IMR-90 (cell line): ENCODE data around the gene RTEL1. TPM values are rescaled to one million over a fixed set of nuclear protein-coding genes. Genes with fewer than 3 reads are reported as not detected.

Experiments used
- ATAC-seq: fragments of 200-7000 bp; cut with Tn5 transposase; 2 replicates; pipeline ENCODE4 v1.9.1; 2020; ENCODE audit warnings: low read depth, mild to moderate bottlenecking, moderate library complexity
- BruUV-seq: library from RNA; stranded (reverse); fragments of 400-500 nt; replicated peaks from 2 replicates; lab custom pipeline; 2021; lab: Mats Ljungman, UMichigan
- CTCF ChIA-PET: fragments of 300-600 bp; formaldehyde crosslinking; extraction: SDS; loops from one replicate; lab custom pipeline; 2021; ENCODE audit warnings: antibody characterized with exemption; lab: Yijun Ruan, JAX
- POLR2A ChIA-PET: fragments of 300-600 bp; sonication (Branson Sonifier 250); formaldehyde crosslinking; loops from one replicate; lab custom pipeline; 2022; ENCODE audit warnings: antibody characterized with exemption; ENCODE audit not compliant: unreplicated experiment; lab: Charles Lee
- DNase-seq: peaks from one replicate; pipeline ENCODE4 v3.0.0; 2013
- H2AFZ ChIP-seq: replicated peaks from 2 replicates; pipeline ENCODE3; 2013; ENCODE audit warnings: low read length, mild to moderate bottlenecking; ENCODE audit not compliant: poor library complexity
- H2AK5ac ChIP-seq: 2 replicates; pipeline ENCODE4 v1.6.1; 2013; ENCODE audit warnings: low read depth, low read length, inconsistent platforms
- H2AK9ac ChIP-seq: replicated peaks from 2 replicates; pipeline ENCODE3; 2013; ENCODE audit warnings: mild to moderate bottlenecking, low read depth, low read length, moderate library complexity; ENCODE audit not compliant: poor library complexity
- H2BK120ac ChIP-seq: 2 replicates; pipeline ENCODE4 v1.6.1; 2013; ENCODE audit warnings: low read depth, low read length, inconsistent platforms
- H2BK15ac ChIP-seq: 3 replicates; pipeline ENCODE4 v1.6.1; 2013; ENCODE audit warnings: low read depth, low read length, inconsistent platforms
- H2BK20ac ChIP-seq: 2 replicates; pipeline ENCODE4 v1.6.1; 2013; ENCODE audit warnings: low read depth, mild to moderate bottlenecking, inconsistent platforms, low read length, moderate library complexity
- H2BK5ac ChIP-seq: 2 replicates; pipeline ENCODE4 v1.6.1; 2013; ENCODE audit warnings: mild to moderate bottlenecking, low read depth, low read length, inconsistent platforms; ENCODE audit not compliant: poor library complexity, severe bottlenecking
- H3K14ac ChIP-seq: replicated peaks from 2 replicates; pipeline ENCODE4 v1.6.1; 2013; ENCODE audit warnings: low read depth, low read length, inconsistent platforms
- H3K18ac ChIP-seq: 2 replicates; pipeline ENCODE4 v1.6.1; 2013; ENCODE audit warnings: low read depth, low read length, control low read depth
- H3K23ac ChIP-seq: 2 replicates; pipeline ENCODE4 v1.6.1; 2013; ENCODE audit warnings: low read depth, low read length, inconsistent platforms
- H3K27ac ChIP-seq: 2 replicates; pipeline ENCODE4 v1.5.1; 2013; ENCODE audit warnings: mild to moderate bottlenecking, control low read depth, low read length; ENCODE audit not compliant: insufficient read depth
- H3K27me3 ChIP-seq: 2 replicates; pipeline ENCODE4 v1.6.1; 2013; ENCODE audit warnings: low read length; ENCODE audit not compliant: control insufficient read depth, insufficient read depth
- H3K36me3 ChIP-seq: 2 replicates; pipeline ENCODE4 v1.6.1; 2013; ENCODE audit warnings: low read length, mixed read lengths; ENCODE audit not compliant: control insufficient read depth, insufficient read depth
- H3K4ac ChIP-seq: 2 replicates; pipeline ENCODE4 v1.6.1; 2013; ENCODE audit warnings: low read depth, low read length, inconsistent platforms
- H3K4me1 ChIP-seq: 2 replicates; pipeline ENCODE4 v1.6.1; 2013; ENCODE audit warnings: low read length, mixed read lengths; ENCODE audit not compliant: control insufficient read depth, insufficient read depth
- H3K4me2 ChIP-seq: 2 replicates; pipeline ENCODE4 v1.6.1; 2013; ENCODE audit warnings: low read depth, mild to moderate bottlenecking, control low read depth, low read length, moderate library complexity
- H3K4me3 ChIP-seq: 2 replicates; pipeline ENCODE4 v1.5.1; 2013; ENCODE audit warnings: low read depth, mild to moderate bottlenecking, control low read depth, low read length, moderate library complexity; ENCODE audit not compliant: insufficient read depth
- H3K56ac ChIP-seq: 2 replicates; pipeline ENCODE4 v1.6.1; 2013; ENCODE audit warnings: low read length, inconsistent platforms; ENCODE audit not compliant: insufficient read depth; ENCODE audit errors: extremely low read depth
- H3K79me1 ChIP-seq, 2 experiments: 2 replicates each; pipeline ENCODE4 v1.6.1; 2013; ENCODE audit warnings: low read length in 2 of 2, inconsistent platforms in 1 of 2, low read depth in 1 of 2
- H3K9ac ChIP-seq: 2 replicates; pipeline ENCODE4 v1.6.1; 2013; ENCODE audit warnings: low read depth, low read length, control low read depth
- H3K9me1 ChIP-seq: 2 replicates; pipeline ENCODE4 v1.6.1; 2013; ENCODE audit warnings: low read length, inconsistent platforms; ENCODE audit not compliant: insufficient read depth
- H3K9me3 ChIP-seq: 2 replicates; pipeline ENCODE4 v1.6.1; 2013; ENCODE audit warnings: low read length; ENCODE audit not compliant: control insufficient read depth, insufficient read depth
- H4K20me1 ChIP-seq: 2 replicates; pipeline ENCODE4 v1.6.1; 2013; ENCODE audit warnings: low read length, inconsistent platforms; ENCODE audit not compliant: insufficient read depth
- H4K5ac ChIP-seq: 2 replicates; pipeline ENCODE4 v1.6.1; 2013; ENCODE audit warnings: mild to moderate bottlenecking, low read depth, low read length, control low read depth
- H4K8ac ChIP-seq, 2 experiments: 2 replicates each; pipeline ENCODE4 v1.6.1; 2013; ENCODE audit warnings: low read depth in 2 of 2, low read length in 2 of 2, control low read depth in 1 of 2, inconsistent platforms in 1 of 2
- H4K91ac ChIP-seq: 2 replicates; pipeline ENCODE4 v1.6.1; 2013; ENCODE audit warnings: low read depth, low read length, inconsistent platforms; ENCODE audit not compliant: insufficient read depth
- BHLHE40 ChIP-seq: fragments of 150-350 bp; IDR thresholded peaks from 2 replicates; pipeline ENCODE4 v1.6.1; 2016; ENCODE audit warnings: mild to moderate bottlenecking, low read depth, low read length
- CEBPB ChIP-seq: IDR thresholded peaks from 2 replicates; pipeline ENCODE4 v1.6.1; 2012; ENCODE audit warnings: low read depth, low read length, improper control_type of control experiment
- CHD1 ChIP-seq: IDR thresholded peaks from 2 replicates; pipeline ENCODE4 v1.6.1; 2012; ENCODE audit warnings: low read depth, low read length, improper control_type of control experiment
- MAFK ChIP-seq: IDR thresholded peaks from 2 replicates; pipeline ENCODE4 v1.6.1; 2012; ENCODE audit warnings: low read depth, low read length, improper control_type of control experiment
- MAZ ChIP-seq: IDR thresholded peaks from 2 replicates; pipeline ENCODE4 v1.6.1; 2012; ENCODE audit warnings: low read depth, mild to moderate bottlenecking, low read length, improper control_type of control experiment, moderate library complexity, borderline replicate concordance
- MXI1 ChIP-seq: IDR thresholded peaks from 2 replicates; pipeline ENCODE4 v1.6.1; 2012; ENCODE audit warnings: low read depth, mild to moderate bottlenecking, low read length, moderate library complexity, borderline replicate concordance
- NFE2L2 ChIP-seq: fragments of 150-350 bp; IDR thresholded peaks from 2 replicates; pipeline ENCODE4 v1.6.1; 2016; ENCODE audit warnings: low read depth, mild to moderate bottlenecking, low read length
- POLR2A ChIP-seq: IDR thresholded peaks from 2 replicates; pipeline ENCODE4 v1.6.1; 2012; ENCODE audit warnings: mild to moderate bottlenecking, low read depth, low read length
- RCOR1 ChIP-seq: IDR thresholded peaks from 2 replicates; pipeline ENCODE4 v1.6.1; 2012; ENCODE audit warnings: mild to moderate bottlenecking, low read length, improper control_type of control experiment; ENCODE audit not compliant: insufficient replicate concordance
- RFX5 ChIP-seq: IDR thresholded peaks from 2 replicates; pipeline ENCODE4 v1.8.0; 2012; ENCODE audit warnings: low read depth, mild to moderate bottlenecking, low read length, moderate library complexity
- SMC3 ChIP-seq: fragments of 150-350 bp; IDR thresholded peaks from 2 replicates; pipeline ENCODE4 v1.6.1; 2016; ENCODE audit warnings: low read depth, mild to moderate bottlenecking, antibody characterized with exemption, low read length, moderate library complexity
- WGBS, 2 experiments: methylation state at CpG; one replicate each; pipeline versions ENCODE4 v1.1.5 to v1.1.7; 2013; ENCODE audit warnings: missing lambda C conversion rate in 2 of 2; ENCODE audit not compliant: insufficient read length in 1 of 2; ENCODE audit errors: extremely low coverage in 2 of 2; 5-methylcytosine and 5-hydroxymethylcytosine counted together
- dilution Hi-C: fragments of 300-500 bp; cut with HindIII; formaldehyde crosslinking; loops from one replicate; pipeline ENCODE4 v1.14.3; 2018; ENCODE audit warnings: low sequenced_read_pairs; ENCODE audit not compliant: unreplicated experiment
- in situ Hi-C: fragments of 300-500 bp; cut with MboI; formaldehyde crosslinking; loops from 3 replicates; pipeline ENCODE4 v1.14.3; 2019; ENCODE audit warnings: low sequenced_read_pairs, inconsistent platforms, mixed read lengths
- intact Hi-C: fragments of 100-400 bp; cut with micrococcal nuclease; formaldehyde crosslinking; loops from 2 replicates; pipeline ENCODE4 v1.10.0; 2022
- polyA plus RNA-seq, 3 experiments: library from polyadenylated mRNA; depleted of rRNA; stranded (reverse); fragments of >200 nt; gene quantifications; 2 replicates each; pipeline ENCODE4 v1.2.3, GENCODE V29; 2012; ENCODE audit warnings: low replicate concordance in 1 of 3
- total RNA-seq: library from RNA; depleted of rRNA; stranded (reverse); fragments of >200 nt; gene quantifications from 2 replicates; pipeline ENCODE4 v1.2.3, GENCODE V29; 2012
- TF ChIP-seq, protein P1 (sequence below): conservative IDR thresholded peaks from 2 replicates; pipeline ENCODE4 v1.5.1; 2012; ENCODE audit warnings: mild to moderate bottlenecking, low read depth, low read length, improper control_type of control experiment

Gene RTEL1
- total and polyA plus RNA-seq, 2 of the 4 experiments (the other 2 are of a cell fraction), result 14.7 to 18.8 TPM

DNA sequence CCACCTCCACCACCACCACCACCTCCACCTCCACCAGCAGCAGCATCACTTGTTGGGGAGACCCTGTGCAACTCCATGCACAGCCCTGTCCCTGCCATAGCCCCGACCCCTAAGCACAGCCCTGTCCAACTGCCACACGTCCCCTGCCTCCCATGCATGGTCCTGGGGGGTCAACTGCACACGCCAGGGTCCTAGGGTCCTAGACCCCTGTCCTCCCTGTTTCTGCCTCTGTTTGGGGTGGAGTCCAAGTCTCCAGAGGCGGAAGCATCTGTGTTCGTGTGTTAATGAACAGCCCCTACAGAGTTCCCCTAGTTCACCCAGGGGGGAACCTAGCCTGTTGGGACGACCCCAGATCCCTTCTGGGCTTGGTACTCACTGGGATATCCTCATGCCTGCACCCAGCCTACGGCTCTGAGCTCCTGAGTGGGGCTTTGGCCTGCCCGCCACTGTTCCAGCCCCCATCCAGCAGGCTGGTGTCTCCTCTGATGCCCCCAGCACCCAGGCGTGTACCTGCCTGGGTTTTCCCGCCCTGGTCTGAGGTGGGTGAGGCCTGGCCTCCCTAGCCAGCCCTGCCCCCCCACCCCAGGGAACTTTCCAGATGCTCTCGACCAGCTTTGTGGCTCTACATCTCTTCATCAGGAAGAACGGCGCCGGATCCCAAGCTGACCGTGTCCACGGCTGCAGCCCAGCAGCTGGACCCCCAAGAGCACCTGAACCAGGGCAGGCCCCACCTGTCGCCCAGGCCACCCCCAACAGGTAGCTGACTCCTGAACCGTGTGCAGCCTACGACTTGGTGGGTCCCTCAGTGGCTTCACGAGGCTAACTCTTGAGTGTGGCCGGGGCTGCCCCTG lies 35.8 kb downstream of the RTEL1 start (continued):
- TF ChIP-seq RCOR1 (no peak), RFX5 (no peak)

DNA sequence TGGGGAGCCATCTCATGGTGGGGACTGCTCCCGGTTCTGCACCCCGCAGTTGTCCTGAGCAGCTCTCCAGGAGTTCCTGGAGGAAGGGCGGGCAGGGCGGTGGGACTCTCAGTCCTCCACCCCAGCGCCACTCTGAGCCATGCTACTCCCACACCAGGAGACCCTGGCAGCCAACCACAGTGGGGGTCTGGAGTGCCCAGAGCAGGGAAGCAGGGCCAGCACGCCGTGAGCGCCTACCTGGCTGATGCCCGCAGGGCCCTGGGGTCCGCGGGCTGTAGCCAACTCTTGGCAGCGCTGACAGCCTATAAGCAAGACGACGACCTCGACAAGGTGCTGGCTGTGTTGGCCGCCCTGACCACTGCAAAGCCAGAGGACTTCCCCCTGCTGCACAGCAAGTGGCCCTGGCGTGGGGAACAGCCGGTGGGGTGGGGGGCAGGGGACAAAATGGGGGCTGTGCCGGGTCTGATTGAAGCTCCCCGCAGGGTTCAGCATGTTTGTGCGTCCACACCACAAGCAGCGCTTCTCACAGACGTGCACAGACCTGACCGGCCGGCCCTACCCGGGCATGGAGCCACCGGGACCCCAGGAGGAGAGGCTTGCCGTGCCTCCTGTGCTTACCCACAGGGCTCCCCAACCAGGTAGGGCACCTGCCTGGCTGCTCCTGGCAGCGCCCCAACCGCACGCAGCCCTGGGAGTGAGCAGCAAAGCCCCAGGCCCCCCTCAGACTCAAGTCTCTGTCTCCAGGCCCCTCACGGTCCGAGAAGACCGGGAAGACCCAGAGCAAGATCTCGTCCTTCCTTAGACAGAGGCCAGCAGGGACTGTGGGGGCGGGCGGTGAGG lies 36.7 kb downstream of the RTEL1 start:
- Histone ChIP-seq H2BK20ac (no peak overlapping the region), H3K14ac (no peak overlapping the region), H3K79me1 (peaks cover 11 to 32% of the 10 kb centered on the region in 2 experiments; a peak in 3 of 4 replicates), H2AK9ac (peak overlapping the region; percentile 72), H3K56ac (no peak overlapping the region), H3K27ac (no peak overlapping the region), H3K23ac (no peak overlapping the region), H3K9me3 (no peaks in the 10 kb centered on the region), H2BK15ac (no peak overlapping the region), H3K4me1 (peaks cover 21% of the 10 kb centered on the region), H3K4ac (no peak overlapping the region), H3K9me1 (no peaks in the 10 kb centered on the region), H3K27me3 (no peaks in the 10 kb centered on the region), H4K20me1 (no peaks in the 10 kb centered on the region), H2BK5ac (no peak overlapping the region), H4K5ac (no peak overlapping the region), H3K9ac (no peak overlapping the region), H4K8ac (no peak overlapping the region), H3K36me3 (peaks cover 13% of the 10 kb centered on the region; the same call in 1 of the 2 replicates), H3K4me3 (no peak overlapping the region), H2BK120ac (no peak overlapping the region), H4K91ac (no peak overlapping the region), H2AFZ (no peak overlapping the region), H3K18ac (no peak overlapping the region), H3K4me2 (no peak overlapping the region), H2AK5ac (no peak overlapping the region)
- WGBS, 2 experiments, result 96% methylated on average over 11 of the region's 37 CpGs; no CpG with 5 or more reads in 1 of the 2 experiments
- ATAC-seq, result no peak
- dilution Hi-C loops, result no loop called here
- CTCF ChIA-PET, result no interaction called here
- in situ Hi-C loops, result no loop called here
- BruUV-seq, result no TSS peak
- POLR2A ChIA-PET, result interaction anchor here (1.2 kb wide), 1 partner anchor 13 kb away, joined by 4 read pairs; the partner anchor contains the start of genes ARFRP1 and ZGPAT
- intact Hi-C loops, result no loop called here
- no peak for DNase-seq
- TF ChIP-seq SMC3, result no peak
- no peak for TF ChIP-seq MAFK
- TF ChIP-seq CHD1, result no peak
- TF ChIP-seq NFE2L2, result no peak
- TF ChIP-seq POLR2A, result no peak
- no peak for TF ChIP-seq CEBPB
- TF ChIP-seq MXI1, result no peak
- no peak for TF ChIP-seq BHLHE40
- TF ChIP-seq MAZ, result no peak
- no peak for TF ChIP-seq RCOR1
- TF ChIP-seq, protein P1, sequence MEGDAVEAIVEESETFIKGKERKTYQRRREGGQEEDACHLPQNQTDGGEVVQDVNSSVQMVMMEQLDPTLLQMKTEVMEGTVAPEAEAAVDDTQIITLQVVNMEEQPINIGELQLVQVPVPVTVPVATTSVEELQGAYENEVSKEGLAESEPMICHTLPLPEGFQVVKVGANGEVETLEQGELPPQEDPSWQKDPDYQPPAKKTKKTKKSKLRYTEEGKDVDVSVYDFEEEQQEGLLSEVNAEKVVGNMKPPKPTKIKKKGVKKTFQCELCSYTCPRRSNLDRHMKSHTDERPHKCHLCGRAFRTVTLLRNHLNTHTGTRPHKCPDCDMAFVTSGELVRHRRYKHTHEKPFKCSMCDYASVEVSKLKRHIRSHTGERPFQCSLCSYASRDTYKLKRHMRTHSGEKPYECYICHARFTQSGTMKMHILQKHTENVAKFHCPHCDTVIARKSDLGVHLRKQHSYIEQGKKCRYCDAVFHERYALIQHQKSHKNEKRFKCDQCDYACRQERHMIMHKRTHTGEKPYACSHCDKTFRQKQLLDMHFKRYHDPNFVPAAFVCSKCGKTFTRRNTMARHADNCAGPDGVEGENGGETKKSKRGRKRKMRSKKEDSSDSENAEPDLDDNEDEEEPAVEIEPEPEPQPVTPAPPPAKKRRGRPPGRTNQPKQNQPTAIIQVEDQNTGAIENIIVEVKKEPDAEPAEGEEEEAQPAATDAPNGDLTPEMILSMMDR, result no peak
- no peak for TF ChIP-seq RFX5
